GM18520 (cell line): ENCODE results near the gene EMSY.
"Not testable (repeated sequence)": the region's sequence is repeated elsewhere in the genome, so short reads cannot be mapped to it uniquely, and the experiment has no call there.

ENCODE experiments used
- ATAC-seq: cut with Tn5 transposase; IDR thresholded peaks from one replicate; pipeline ENCODE4 v1.9.1; 2021; ENCODE audit not compliant: unreplicated experiment

Gene EMSY

DNA sequence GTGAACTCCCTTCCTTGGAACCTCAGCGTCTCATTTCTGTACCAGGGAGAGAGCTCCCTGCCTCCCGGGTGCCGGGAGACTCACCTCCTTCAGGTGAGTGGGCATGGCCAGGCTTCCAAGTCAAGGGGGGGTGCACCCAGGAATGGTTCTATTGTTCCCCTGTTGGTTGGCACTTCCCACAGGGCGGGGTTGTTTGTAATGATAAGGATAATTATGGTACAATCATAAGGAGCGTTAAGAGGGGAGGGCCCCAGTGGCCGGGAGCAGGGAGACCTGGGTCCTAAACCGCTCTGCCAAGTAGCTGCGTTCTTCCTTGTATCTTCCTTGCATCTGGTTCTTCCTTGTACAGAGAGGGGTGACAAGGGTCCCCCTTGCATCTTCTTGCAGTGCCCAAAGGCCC lies 146.6 kb downstream of the EMSY start:
- no peak for ATAC-seq

DNA sequence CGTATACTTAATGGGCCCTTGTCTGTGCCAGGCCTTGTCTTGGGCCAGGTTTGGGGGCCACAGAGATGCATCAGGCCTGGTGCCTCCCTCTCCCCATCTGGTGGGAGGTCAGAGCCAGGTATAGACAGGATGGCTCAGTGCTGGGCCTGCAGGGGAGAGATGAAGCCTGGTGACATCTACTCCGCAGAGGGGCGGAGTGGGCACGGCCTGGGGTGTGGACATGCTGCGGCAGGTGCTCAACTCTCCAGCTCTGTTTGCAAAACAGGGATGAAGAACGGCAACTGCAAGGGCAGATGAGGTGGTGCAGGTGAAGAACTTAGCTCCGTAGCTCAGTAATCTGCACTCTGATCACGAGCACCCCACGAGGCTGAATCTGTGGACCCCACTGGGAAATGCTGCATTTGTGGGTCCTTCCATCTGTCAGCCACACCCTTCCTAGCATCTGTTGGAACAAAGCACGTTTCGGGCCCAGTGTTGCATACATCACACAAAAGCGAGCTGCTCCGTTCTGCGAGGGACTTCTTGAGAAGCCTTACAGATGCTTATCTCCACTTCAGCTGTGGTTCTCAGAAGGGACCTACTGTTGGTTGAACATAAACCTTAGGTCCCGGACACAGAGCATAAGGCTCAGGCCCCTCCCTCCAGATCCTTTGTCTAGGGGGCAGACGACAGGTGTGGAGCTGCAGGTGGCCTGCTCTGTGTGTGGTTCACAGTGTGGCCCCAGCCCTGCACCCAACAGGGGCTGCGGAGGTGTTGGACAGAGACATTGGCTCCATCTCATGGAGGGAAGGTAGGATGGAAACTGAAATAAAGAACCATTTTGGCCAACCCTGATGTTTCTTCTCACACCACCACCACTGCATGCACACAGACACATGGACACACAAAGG lies 147.5 kb downstream of the EMSY start:
- ATAC-seq: no peak

DNA sequence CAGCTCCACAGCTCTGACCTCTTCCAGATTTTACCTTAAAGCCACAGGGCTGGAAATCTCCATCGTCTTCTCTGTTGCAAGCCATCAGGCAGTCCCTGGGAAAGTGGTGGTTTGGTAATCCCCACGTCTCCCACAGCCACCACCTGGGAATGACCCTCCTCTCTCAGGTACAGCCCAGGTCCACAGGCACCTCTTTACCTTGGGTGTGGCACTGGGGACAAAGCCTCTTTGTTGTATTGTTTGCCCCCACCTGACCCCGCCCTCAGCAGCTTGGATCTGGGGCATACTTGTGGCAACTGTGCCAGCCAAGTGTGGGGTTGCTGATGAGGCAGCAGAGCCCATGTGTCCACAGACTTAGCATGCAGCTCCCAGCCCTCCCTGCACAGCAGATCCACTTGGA lies 148.1 kb downstream of the EMSY start:
- ATAC-seq: no peak

DNA sequence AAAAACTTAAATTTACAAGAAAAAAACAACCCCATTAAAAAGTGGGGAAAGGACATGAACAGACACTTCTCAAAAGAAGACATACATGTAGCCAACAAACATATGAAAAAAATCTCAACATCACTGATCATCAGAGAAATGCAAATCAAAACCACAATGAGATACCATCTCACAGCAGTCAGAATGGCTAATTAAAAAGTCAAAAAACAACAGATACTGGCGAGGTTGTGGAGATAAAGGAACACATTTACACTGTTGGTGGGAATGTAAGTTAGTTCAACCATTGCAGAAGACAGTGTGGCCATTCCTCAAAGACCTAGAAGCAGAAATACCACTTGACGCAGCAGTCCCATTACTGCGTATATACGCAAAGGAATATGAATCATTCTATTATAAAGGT lies 150.3 kb downstream of the EMSY start:
- not testable (repeated sequence) for ATAC-seq

DNA sequence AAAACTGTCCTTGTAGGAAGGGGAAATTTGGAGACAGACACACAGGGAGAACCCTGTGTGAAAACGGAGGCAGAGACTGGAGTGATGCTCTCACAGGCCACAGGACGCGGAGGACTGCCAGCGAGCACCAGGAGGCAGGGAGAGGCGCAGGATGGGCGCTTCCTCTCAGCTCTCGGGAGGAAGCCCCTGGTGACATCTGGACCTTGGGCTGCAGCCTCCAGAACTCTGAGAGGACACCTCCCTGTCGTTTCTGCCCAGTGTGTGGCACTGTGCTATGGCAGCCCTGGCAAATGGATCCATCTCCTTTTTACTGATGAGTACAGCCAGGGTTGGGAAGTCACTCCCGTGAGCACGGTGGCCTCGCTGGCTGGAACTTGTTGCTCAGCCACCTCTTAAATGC lies 151.8 kb downstream of the EMSY start:
- ATAC-seq: no peak

DNA sequence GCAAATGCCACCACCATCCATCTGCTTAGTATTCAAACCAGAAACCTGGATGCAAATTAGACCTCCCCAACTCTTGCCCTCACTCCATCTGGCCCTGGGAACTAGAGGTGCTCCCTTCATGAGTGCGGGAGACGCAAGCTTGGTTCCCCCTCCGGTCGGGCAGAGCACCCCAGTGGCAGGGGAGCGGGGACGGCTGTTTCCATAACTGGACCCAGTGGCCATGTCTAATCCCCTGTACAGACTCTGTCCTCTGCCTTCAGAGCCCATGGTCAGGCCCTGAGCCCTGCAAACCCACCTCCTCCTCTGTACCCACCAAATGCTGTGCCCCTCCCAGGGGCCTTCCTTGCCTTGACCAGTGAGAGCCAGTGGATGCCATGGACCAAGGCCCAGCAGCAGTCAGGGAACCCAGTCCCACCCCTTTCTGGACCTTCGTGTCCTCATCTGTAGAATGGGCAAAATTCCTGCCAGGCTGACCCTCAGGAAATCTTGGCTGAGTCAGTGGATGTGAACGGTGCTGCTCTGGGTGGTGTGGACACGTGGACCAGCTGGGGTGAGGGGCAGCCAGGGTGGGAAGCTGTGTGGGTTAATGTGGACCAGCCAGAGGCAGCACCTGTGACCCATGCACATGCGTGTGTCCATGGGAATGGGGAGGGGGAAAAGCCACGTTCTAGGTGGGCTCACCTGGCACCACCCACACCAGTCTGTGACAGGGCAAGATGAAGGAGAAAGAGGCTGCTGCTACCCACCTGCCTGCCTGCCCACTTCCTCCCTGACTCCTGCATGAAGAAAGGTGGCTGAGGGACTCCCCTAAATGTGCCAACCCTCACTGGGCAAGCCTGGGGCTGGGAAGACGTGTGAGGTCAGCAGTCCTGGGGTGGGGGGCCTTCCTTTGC lies 153.0 kb downstream of the EMSY start:
- ATAC-seq: no peak

DNA sequence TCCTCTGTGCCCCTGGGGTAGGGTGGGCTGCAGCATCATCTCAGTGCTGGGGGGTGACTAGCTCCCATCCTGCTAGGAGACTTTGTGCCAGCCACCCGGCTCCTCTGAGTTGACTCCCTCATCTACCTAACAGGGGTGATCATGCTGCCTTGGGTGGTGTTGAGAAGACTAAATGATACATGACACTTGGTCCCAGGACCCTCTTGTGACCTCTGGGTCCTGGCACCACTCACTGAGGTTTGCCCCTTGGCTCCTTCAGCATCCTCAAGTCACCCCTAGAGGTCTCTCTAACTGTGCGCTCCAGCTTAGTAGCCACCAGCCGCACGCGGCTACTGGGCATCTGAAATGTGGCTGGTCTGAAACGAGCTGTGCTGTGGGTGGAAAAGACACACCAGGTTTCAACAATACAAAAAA lies 153.6 kb downstream of the EMSY start:
- no peak for ATAC-seq

DNA sequence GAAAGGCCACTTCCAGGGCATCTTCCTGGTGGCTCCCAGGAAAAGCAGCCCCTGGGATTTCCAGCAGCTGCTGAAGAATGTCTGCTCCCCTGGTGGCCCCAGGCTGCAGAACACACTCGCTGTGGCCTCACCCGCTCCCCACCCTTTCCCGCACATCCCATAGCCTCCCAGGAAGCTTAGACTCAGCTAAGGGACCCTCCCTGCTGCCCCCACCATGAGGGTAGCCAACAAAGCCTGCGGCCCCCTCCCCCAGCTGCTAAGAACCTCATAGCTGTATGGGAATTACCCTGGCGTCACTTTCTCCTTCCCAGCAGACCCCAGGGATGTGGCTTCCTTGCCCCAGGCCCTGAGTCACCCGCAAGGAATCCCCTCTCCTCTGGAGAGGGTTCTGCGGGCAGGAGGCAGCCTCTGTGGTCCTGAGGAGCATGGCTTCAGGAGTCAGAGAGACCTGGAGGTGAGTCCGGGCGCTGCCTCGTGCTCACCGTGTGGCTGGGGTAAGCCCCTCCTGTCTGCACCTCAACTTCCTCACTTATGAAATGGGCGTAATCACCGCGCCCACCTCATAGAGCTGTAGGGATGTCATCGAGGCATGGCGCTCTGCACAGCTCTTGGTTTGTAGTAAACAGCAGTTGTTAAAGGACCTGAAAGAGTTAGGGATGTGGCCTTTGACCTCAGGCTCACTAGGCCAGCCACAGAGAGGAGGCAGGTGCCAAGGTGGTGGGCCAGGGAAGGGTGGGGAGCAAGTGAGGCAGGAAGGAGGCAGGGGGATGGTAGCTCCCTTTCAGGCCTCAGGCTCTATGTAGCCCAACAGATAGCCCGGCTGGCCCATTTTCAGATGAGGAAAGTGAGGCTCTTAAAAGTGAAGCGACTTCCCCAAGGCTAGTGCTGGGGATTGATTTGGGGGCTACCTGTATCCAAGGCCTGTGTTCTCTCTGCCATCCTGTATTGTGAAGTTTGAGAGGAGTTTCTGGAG lies 154.5 kb downstream of the EMSY start:
- no peak for ATAC-seq

DNA sequence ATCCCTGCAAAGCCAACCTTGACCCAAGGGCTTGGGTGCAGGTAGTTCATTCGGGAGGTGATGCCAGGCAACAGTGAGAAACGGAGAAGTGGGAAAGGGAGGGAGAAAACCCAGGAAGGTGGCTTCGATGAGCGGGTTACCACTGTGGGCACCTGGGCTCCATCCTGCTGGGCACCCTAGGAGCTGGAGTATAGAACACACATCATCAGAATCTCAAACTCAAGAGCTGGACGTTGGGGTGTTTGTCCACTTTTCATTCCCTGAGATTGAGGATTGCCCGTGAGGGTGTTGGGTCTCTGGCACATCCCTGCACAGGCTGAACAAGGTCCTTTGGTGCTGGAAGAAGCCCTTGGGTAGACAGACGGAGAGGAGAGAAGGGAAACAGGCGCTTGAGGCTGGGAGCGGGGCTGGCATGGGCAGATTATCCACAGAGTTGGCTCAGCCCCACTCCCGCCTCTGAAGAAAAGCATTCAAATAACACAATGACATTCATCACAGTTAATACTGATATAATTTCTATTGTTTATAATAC lies 155.4 kb downstream of the EMSY start:
- ATAC-seq: no peak

DNA sequence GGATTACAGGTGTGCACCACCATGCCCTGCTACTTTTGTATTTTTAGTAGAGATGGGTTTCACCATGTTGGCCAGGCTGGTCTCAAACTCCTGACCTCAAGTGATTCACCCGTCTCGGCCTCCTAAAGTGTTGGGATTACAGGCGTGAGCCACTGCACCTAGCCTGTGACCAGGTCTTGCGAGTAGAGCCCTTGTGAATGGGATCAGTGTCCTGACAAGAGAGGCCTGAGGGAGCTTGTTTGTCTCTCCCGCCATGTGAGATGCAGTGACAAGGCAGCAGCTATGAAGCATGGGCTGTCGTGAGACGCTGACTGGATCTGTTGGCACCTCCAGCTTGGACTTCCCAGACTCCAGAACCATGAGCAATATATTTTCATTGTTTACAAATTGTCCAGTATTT lies 156.5 kb downstream of the EMSY start:
- ATAC-seq: no peak

DNA sequence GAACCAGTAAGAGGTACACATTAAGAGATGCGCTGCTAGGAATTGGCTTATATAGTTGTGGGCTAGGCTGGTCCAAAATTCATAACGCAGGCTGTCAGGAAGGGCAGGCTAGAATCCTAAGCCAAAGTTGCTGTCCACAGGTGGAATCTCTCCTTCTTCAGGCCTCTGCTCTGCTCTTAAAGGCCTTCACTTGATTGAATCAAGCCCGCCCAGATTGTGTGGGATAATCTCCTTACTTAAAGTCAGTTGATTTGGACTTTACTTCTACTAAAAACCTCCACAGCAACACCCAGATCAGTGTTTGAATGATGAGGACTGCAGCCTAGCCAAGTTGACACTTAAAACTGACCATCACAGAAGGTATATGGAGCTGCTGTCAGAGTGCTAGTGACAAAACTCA lies 156.9 kb downstream of the EMSY start:
- no peak for ATAC-seq

DNA sequence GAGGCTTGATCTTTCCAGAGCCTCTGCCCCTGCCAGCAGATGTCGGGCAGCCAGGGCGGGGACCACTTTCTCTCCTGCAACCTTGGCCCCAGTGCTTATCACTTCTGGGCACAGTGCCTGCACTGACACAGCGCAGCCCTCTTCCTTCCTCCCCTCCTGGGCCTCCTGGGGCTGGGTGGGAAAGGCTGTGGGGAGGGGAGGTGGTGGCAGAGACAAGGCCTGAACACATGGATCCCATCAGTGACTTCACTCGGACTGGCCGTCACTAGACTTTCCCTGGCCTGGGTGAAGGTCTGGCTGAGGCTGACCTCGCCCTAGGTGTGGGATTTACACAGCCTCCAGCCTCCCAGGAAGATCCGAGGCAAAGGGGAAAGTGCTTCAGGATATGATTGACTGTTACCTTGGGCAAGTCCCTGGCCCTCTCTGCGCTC lies 157.6 kb downstream of the EMSY start:
- no peak for ATAC-seq
